Mammary epithelial cell (primary cell): Measurements from ENCODE around the gene PSAPL1.

ENCODE experiments used
- CTCF ChIP-seq, 2 donors: IDR thresholded peaks in 1 of 2; conservative IDR thresholded peaks in 1 of 2; 2 replicates each; pipeline ENCODE4 v1.5.1; 2011 to 2012; ENCODE audit warnings: inconsistent platforms in 2 of 2, low read length in 2 of 2, mild to moderate bottlenecking in 2 of 2, control low read depth in 1 of 2, low read depth in 1 of 2; ENCODE audit not compliant: insufficient read depth in 1 of 2; ENCODE audit errors: extremely low read depth in 1 of 2
- EZH2 ChIP-seq: IDR thresholded peaks from 2 replicates; pipeline ENCODE4 v1.6.1; 2012; ENCODE audit warnings: low read length, inconsistent platforms, borderline replicate concordance

DNA sequence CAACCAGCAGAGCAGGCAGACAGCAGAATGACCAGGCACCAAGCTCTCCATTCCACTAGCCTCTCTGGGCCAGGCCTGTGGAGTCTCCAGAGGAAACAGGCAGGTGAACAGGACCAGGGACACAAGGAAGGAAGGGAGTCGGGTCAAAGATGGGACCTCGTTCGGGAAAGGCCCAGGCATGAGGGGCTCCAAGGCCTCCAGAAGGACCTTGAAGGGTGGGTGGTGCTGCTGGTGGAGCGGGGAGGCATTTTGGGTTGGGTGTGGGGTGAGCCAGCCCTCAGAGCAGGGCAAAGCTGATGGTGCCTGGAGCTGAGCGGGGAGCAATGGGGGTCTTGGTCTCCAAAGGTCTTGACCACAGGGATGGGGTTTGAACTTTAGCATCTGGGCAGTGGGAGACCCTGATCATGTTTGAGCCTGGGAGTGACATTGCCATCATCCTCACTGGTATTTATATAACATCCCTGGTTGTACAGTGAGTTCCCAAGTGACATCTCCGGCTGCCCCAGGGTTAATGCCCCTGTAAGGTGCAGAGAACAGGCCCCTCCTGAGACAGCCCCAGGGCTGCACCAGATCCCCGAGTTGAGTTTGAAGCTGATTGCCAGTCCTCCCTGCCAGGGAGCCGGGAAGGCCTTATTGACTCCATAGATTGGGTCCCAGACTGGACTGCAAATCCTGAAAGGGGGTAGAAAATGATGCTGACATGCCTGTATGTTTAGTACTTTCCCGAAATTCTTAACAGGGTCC is 52.7 kb downstream of the PSAPL1 start:
- TF ChIP-seq CTCF (conservative IDR thresholded peaks at IDR 0.05 in 1 of 2, IDR thresholded peaks at IDR 0.05 in 1 of 2; ENCODE audit: extremely low read depth in 1 of 2, insufficient read depth in 1 of 2, low read depth in 1 of 2, low read length in 2 of 2) (no peak), EZH2 (no peak)
